ENCODE results near the gene HAO1.
"Not testable (repeated sequence)": the region's sequence is repeated elsewhere in the genome, so short reads cannot be mapped to it uniquely, and the experiment has no call there.

DNA sequence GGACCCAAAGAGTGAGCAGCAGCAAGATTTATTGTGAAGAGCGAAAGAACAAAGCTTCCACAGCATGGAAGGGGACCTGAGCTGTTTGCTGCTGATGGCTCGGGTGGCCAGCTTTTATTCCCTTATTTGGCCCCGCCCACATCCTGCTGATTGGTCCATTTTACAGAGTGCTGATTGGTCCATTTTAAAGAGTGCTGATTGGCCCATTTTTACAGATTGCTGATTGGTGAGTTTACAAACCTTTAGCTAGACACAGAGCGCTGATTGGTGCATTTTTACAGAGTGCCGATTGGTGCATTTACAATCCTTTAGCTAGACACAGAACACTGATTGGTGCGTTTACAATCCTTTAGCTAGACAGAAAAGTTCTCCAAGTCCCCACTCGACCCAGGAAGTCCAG is 105.8 kb downstream of the HAO1 start:
- not testable (repeated sequence) for TF ChIP-seq CTCF (IDR thresholded peaks at IDR 0.05; ENCODE audit: low read length); EZH2 (IDR thresholded peaks at IDR 0.05; ENCODE audit: borderline replicate concordance, low read length)

Data from OCI-LY1 (cell line).